Esophagus squamous epithelium (tissue), 4 donors: ENCODE data around the gene PIK3C2G.

Source experiments
- CTCF ChIP-seq, 6 experiments: fragments of 450-650 bp in 4 of 6; fragments of 200-600 bp in 2 of 6; sonication (generic) in 2 of 6; IDR thresholded peaks; one replicate each; pipeline ENCODE4 v1.5.1; 2016 to 2019; ENCODE audit warnings: antibody characterized with exemption in 6 of 6, mild to moderate bottlenecking in 4 of 6, moderate library complexity in 4 of 6
- POLR2A ChIP-seq, 4 donors: fragments of 450-650 bp; IDR thresholded peaks; one replicate each; pipeline ENCODE4 v1.6.1; 2017; ENCODE audit warnings: antibody characterized with exemption in 4 of 4, mild to moderate bottlenecking in 4 of 4, moderate library complexity in 3 of 4

GRCh38 chr12:18345021-18345735, 83.9 kb downstream of the PIK3C2G start:
- TF ChIP-seq CTCF (IDR thresholded peaks at IDR 0.05) (no peak), POLR2A (IDR thresholded peaks at IDR 0.05) (no peak)
